Liver (tissue), 9 donors: Measurements from ENCODE around the gene EIF4ENIF1. TPM values are rescaled to one million over a fixed set of nuclear protein-coding genes. Genes with fewer than 3 reads are reported as not detected.

ENCODE experiments used
- DNase-seq: peaks from one replicate; pipeline ENCODE4 v3.0.0-alpha.2; 2017; ENCODE audit warnings: low spot score
- H3K27ac ChIP-seq, 2 donors: one replicate each; pipeline ENCODE4 v1.7.0; 2013; ENCODE audit warnings: inconsistent platforms in 2 of 2, low read length in 2 of 2, control low read depth in 1 of 2, low read depth in 1 of 2, mild to moderate bottlenecking in 1 of 2
- H3K27me3 ChIP-seq, 4 donors: one replicate each; pipeline versions ENCODE4 v1.6.1 to v1.7.0; 2013; ENCODE audit warnings: low read length in 3 of 4, inconsistent platforms in 1 of 4, mild to moderate bottlenecking in 1 of 4, moderate library complexity in 1 of 4; ENCODE audit not compliant: control insufficient read depth in 4 of 4, insufficient read depth in 4 of 4
- H3K36me3 ChIP-seq, 4 donors: one replicate each; pipeline versions ENCODE4 v1.6.1 to v1.7.0; 2013; ENCODE audit warnings: low read length in 3 of 4, mild to moderate bottlenecking in 3 of 4, low read depth in 1 of 4, moderate library complexity in 1 of 4; ENCODE audit not compliant: control insufficient read depth in 4 of 4, insufficient read depth in 3 of 4
- H3K4me1 ChIP-seq, 4 donors: one replicate each; pipeline versions ENCODE4 v1.6.1 to v1.7.0; 2013; ENCODE audit warnings: low read length in 3 of 4, mild to moderate bottlenecking in 3 of 4, moderate library complexity in 1 of 4; ENCODE audit not compliant: control insufficient read depth in 4 of 4, insufficient read depth in 4 of 4
- H3K4me3 ChIP-seq, 3 donors: one replicate each; pipeline versions ENCODE4 v1.6.1 to v1.7.0; 2013; ENCODE audit warnings: low read length in 3 of 3, control low read depth in 1 of 3, low read depth in 1 of 3, mild to moderate bottlenecking in 1 of 3
- H3K9ac ChIP-seq, 2 donors: one replicate each; pipeline ENCODE4 v1.7.0; 2013; ENCODE audit warnings: low read length in 2 of 2, mild to moderate bottlenecking in 2 of 2, moderate library complexity in 2 of 2, control low read depth in 1 of 2, low read depth in 1 of 2
- H3K9me3 ChIP-seq, 4 donors: one replicate each; pipeline versions ENCODE4 v1.6.1 to v1.7.0; 2013; ENCODE audit warnings: low read length in 3 of 4; ENCODE audit not compliant: control insufficient read depth in 4 of 4
- EGR1 ChIP-seq, 2 donors: IDR thresholded peaks; 2 replicates each; pipeline ENCODE4 v1.6.1; 2016 to 2018; ENCODE audit warnings: antibody characterized with exemption in 2 of 2, low read depth in 2 of 2
- FOXA2 ChIP-seq: IDR thresholded peaks from 2 replicates; pipeline ENCODE4 v1.6.1; 2016; ENCODE audit warnings: antibody characterized with exemption
- GABPA ChIP-seq, 2 donors: IDR thresholded peaks in 1 of 2; conservative IDR thresholded peaks in 1 of 2; 2 replicates each; pipeline ENCODE4 v1.6.1; 2016; ENCODE audit warnings: antibody characterized with exemption in 2 of 2, mild to moderate bottlenecking in 1 of 2, moderate library complexity in 1 of 2
- HNF4A ChIP-seq, 2 donors: conservative IDR thresholded peaks; 2 replicates each; pipeline ENCODE4 v1.6.1; 2016; ENCODE audit warnings: antibody characterized with exemption in 2 of 2, mild to moderate bottlenecking in 2 of 2
- NR2F2 ChIP-seq: IDR thresholded peaks from 2 replicates; pipeline ENCODE4 v1.6.1; 2016; ENCODE audit warnings: antibody characterized with exemption
- RAD21 ChIP-seq, 2 donors: IDR thresholded peaks; 2 replicates each; pipeline ENCODE4 v1.6.1; 2016; ENCODE audit warnings: antibody characterized with exemption in 2 of 2, mild to moderate bottlenecking in 2 of 2
- RXRA ChIP-seq, 2 donors: IDR thresholded peaks; 2 replicates each; pipeline ENCODE4 v1.6.1; 2017 to 2018; ENCODE audit warnings: antibody characterized with exemption in 2 of 2, mild to moderate bottlenecking in 1 of 2
- SP1 ChIP-seq: IDR thresholded peaks from 2 replicates; pipeline ENCODE4 v1.6.1; 2018; ENCODE audit warnings: antibody characterized with exemption, mild to moderate bottlenecking
- TAF1 ChIP-seq: conservative IDR thresholded peaks from 2 replicates; pipeline ENCODE4 v1.6.1; 2016; ENCODE audit warnings: antibody characterized with exemption, mild to moderate bottlenecking
- YY1 ChIP-seq: IDR thresholded peaks from 2 replicates; pipeline ENCODE4 v1.6.1; 2016; ENCODE audit warnings: antibody characterized with exemption, mild to moderate bottlenecking
- ZBTB33 ChIP-seq: IDR thresholded peaks from 2 replicates; pipeline ENCODE4 v1.6.1; 2016; ENCODE audit warnings: antibody characterized with exemption
- WGBS: extraction: QIAGEN DNeasy Blood & Tissue Kit; methylation state at CpG from one replicate; pipeline ENCODE4 v1.1.7; 2013; 5-methylcytosine and 5-hydroxymethylcytosine counted together
- polyA plus RNA-seq, 2 donors: library from polyadenylated mRNA; stranded (reverse) in 1 of 2; unstranded in 1 of 2; fragments of 200-250 nt in 1 of 2; fragments of >200 nt in 1 of 2; fragmentation: Nextera tagmentation in 1 of 2; extraction: Ambion mirVana in 1 of 2; gene quantifications; one replicate each; pipeline versions ENCODE4 v1.2.1 to v1.2.3, GENCODE V29; 2013 to 2015
- total RNA-seq, 2 donors: library from RNA; depleted of rRNA; stranded (reverse); fragments of >200 nt; gene quantifications; one replicate each; pipeline ENCODE4 v1.2.3, GENCODE V29; 2014
- TF ChIP-seq, protein P1 (sequence below): fragments of 150-350 bp; IDR thresholded peaks from 2 replicates; pipeline ENCODE4 v1.5.1; 2017; ENCODE audit warnings: improper control_type of control experiment, low read depth, low read length; ENCODE audit not compliant: missing input control
- donor health status: healthy.
- donor health status: healthy.
- donor health status: healthy.
- donor health status: healthy.
- donor health status: healthy.

EIF4ENIF1 gene
- total and polyA plus RNA-seq, 4 donors: 4.6 to 7.1 (median 6.0) TPM

DNA sequence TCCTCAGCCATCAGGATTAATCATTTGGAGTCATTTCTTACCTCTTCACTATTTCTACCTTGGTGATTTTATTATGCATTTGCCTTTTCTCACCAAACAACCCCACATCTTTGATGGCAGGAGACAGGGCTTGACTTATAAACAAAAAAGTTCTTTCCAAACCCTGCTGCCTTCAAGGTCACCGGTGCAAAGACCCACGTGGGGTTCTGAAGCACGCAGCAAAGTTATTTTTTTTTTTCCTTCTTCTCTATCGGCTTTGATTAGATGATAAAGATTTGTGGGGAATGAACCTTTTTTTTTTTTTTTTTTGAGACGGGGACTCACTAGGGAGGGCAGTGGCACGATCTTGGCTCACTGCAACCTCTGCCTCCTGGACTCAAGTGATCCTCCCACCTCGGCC is 46.1 kb downstream of the EIF4ENIF1 start:
- Histone ChIP-seq H3K4me1 (peaks cover 0 to 7% (median 5%) of the 10 kb centered on the region in 4 donors), H3K9me3 (no peaks in the 10 kb centered on the region), H3K36me3 (peaks cover 5 to 59% (median 41%) of the 10 kb centered on the region in 4 donors), H3K27ac (no peak overlapping the region), H3K27me3 (no peaks in the 10 kb centered on the region), H3K9ac (no peak overlapping the region), H3K4me3 (no peak overlapping the region)
- 90% methylated on average over 7 of the region's 7 CpGs for WGBS
- DNase-seq: no peak
- TF ChIP-seq HNF4A (conservative IDR thresholded peaks at IDR 0.05): no peak
- TF ChIP-seq, protein P1, sequence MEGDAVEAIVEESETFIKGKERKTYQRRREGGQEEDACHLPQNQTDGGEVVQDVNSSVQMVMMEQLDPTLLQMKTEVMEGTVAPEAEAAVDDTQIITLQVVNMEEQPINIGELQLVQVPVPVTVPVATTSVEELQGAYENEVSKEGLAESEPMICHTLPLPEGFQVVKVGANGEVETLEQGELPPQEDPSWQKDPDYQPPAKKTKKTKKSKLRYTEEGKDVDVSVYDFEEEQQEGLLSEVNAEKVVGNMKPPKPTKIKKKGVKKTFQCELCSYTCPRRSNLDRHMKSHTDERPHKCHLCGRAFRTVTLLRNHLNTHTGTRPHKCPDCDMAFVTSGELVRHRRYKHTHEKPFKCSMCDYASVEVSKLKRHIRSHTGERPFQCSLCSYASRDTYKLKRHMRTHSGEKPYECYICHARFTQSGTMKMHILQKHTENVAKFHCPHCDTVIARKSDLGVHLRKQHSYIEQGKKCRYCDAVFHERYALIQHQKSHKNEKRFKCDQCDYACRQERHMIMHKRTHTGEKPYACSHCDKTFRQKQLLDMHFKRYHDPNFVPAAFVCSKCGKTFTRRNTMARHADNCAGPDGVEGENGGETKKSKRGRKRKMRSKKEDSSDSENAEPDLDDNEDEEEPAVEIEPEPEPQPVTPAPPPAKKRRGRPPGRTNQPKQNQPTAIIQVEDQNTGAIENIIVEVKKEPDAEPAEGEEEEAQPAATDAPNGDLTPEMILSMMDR: no peak
- TF ChIP-seq YY1: no peak
- no peak for TF ChIP-seq SP1
- no peak for TF ChIP-seq TAF1
- no peak for TF ChIP-seq RXRA (IDR thresholded peaks at IDR 0.05)
- no peak for TF ChIP-seq NR2F2
- no peak for TF ChIP-seq GABPA (IDR thresholded peaks at IDR 0.05 in 1 of 2, conservative IDR thresholded peaks at IDR 0.05 in 1 of 2)
- TF ChIP-seq FOXA2: no peak
- TF ChIP-seq EGR1 (IDR thresholded peaks at IDR 0.05; ENCODE audit: low read depth in 2 of 2): no peak

DNA sequence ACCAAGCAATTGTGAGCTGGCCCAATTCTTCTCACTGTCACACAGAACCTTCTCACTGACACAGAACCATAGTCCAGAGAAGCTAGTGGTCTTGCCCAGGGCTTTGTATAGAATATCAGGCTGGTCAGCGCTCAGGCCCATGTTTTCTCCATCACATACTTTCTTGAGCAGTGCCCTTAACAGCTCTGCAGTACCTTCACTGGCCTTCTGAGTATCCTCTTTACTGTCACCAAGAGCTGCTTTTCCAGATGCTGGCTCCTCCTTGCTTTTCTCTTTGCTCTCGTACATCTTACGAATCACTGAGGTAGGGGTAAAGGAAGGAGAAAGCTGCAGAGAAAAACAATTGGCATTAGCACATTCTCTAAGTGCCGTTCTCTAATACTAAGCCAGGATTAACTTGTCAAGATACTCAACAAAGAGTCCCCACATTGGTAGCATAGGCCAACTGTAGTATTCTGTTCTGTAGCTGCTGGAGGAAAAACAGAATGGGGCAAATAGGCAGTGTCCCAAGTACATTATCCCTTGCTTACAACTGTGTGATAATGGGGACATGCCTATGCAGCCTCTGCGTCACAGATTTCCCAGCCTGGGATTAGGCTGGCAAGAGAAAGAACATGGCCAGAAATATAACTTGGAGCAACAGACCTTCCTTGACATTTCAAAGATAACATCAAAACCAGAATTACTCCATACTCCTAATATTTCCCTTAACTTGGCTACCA is 46.7 kb downstream of the EIF4ENIF1 start:
- no peak for DNase-seq
- Histone ChIP-seq H3K4me3 (no peak overlapping the region), H3K9me3 (no peaks in the 10 kb centered on the region), H3K27ac (no peak overlapping the region), H3K27me3 (no peaks in the 10 kb centered on the region), H3K9ac (no peak overlapping the region), H3K4me1 (peaks cover 0 to 7% (median 5%) of the 10 kb centered on the region in 4 donors), H3K36me3 (peaks cover 5 to 61% (median 40%) of the 10 kb centered on the region in 4 donors)
- 97% methylated on average over 5 of the region's 5 CpGs for WGBS
- no peak for TF ChIP-seq SP1

DNA sequence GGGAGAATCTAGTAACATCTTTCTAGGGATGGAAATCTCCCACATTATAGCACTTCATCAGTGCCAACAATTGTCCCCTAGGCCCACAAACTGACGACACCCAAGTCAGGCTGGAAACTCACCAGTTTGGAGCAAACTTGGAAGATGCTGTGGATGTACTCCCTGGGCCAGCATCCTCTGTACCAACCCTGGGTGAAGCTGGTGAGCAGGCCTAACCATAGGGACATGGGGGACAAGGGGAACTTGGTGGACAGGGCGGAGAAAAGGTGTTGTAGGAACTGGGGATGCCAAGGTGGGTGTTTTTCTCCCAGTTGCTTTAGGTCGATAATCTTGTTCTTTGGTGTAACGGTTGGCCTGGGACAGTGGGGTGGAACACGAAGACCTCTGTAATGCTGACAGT is 48.0 kb downstream of the EIF4ENIF1 start:
- no peak for DNase-seq
- no peaks in the 10 kb centered on the region for H3K9me3 ChIP-seq
- H3K27ac ChIP-seq: no peak overlapping the region
- H3K4me1 ChIP-seq: peaks cover under 1 to 4% (median 2%) of the 10 kb centered on the region in 4 donors
- no peak overlapping the region for H3K4me3 ChIP-seq
- peaks cover 7 to 67% (median 45%) of the 10 kb centered on the region in 4 donors for H3K36me3 ChIP-seq
- no peak for TF ChIP-seq SP1
- TF ChIP-seq RAD21 (IDR thresholded peaks at IDR 0.05): no peak
- 96% methylated on average over 5 of the region's 5 CpGs for WGBS
- H3K27me3 ChIP-seq: no peaks in the 10 kb centered on the region
- no peak overlapping the region for H3K9ac ChIP-seq

DNA sequence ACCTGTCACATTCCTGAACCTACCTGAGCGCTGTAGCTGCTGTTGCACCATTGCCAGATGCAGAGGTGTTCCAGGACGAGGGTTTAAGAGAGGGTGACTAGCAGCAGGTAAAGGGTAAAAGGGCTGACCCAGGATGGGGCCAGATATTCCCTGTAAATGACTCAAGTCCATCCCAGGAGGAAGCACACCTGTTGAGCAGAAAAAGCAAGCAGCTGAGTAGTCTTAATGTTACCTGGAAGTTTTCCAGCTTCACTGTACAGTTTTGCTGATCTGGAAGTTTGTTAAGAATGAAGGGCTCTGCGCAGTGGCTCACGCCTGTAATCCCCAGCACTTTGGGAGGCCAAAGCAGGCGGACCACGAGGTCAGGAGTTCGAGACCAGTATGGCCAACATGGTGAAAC is 49.0 kb downstream of the EIF4ENIF1 start:
- Histone ChIP-seq H3K4me1 (peaks cover 2 to 14% (median 11%) of the 10 kb centered on the region in 4 donors), H3K9me3 (no peaks in the 10 kb centered on the region), H3K27me3 (no peaks in the 10 kb centered on the region), H3K4me3 (no peak overlapping the region), H3K36me3 (peaks cover 7 to 74% (median 50%) of the 10 kb centered on the region in 4 donors), H3K27ac (no peak overlapping the region), H3K9ac (no peak overlapping the region)
- DNase-seq: no peak
- 95% methylated on average over 7 of the region's 7 CpGs for WGBS
- TF ChIP-seq RXRA (IDR thresholded peaks at IDR 0.05): no peak
- TF ChIP-seq ZBTB33: no peak
